Pancreas (tissue), 10 donors: Measurements from ENCODE around the gene RUNX3. TPM values are rescaled to one million over a fixed set of nuclear protein-coding genes. Genes with fewer than 3 reads are reported as not detected.

Experiments used
- ATAC-seq, 4 donors: fragments of 200-7000 bp; cut with Tn5 transposase; one replicate each; pipeline versions ENCODE4 v1.8.0 to v1.9.1; 2020; ENCODE audit warnings: mild to moderate bottlenecking in 4 of 4, moderate library complexity in 4 of 4
- DNase-seq, 6 donors: peaks; one replicate each; pipeline ENCODE4 v3.0.0-alpha.2; 2020
- FAIRE-seq: peaks from 2 replicates; lab custom pipeline; 2012; peaks lifted over from hg19 to GRCh38; lab: Jason Lieb, UNC
- H3K27ac ChIP-seq, 4 donors: fragments of 200-600 bp; sonication (generic); 1 replicate in 3 of 4; 2 replicates in 1 of 4; pipeline versions ENCODE4 v1.5.0 to v1.8.0; 2020
- H3K27me3 ChIP-seq, 4 donors: fragments of 200-600 bp; one replicate each; pipeline ENCODE4 v1.8.0; 2021
- H3K36me3 ChIP-seq, 3 donors: fragments of 200-600 bp; sonication (generic) in 1 of 3; one replicate each; pipeline versions ENCODE4 v1.5.0 to v1.8.0; 2020 to 2021
- H3K4me1 ChIP-seq, 3 donors: fragments of 200-600 bp; one replicate each; pipeline ENCODE4 v1.8.0; 2021
- H3K4me3 ChIP-seq, 4 donors: fragments of 200-600 bp; sonication (generic) in 2 of 4; one replicate each; pipeline versions ENCODE4 v1.5.0 to v1.8.0; 2020 to 2021
- H3K9me3 ChIP-seq, 4 donors: fragments of 200-600 bp; one replicate each; pipeline ENCODE4 v1.8.0; 2021
- CTCF ChIP-seq, 4 donors: fragments of 200-600 bp; sonication (generic) in 3 of 4; IDR thresholded peaks; one replicate each; pipeline versions ENCODE4 v1.5.0 to v1.8.0; 2021; ENCODE audit warnings: antibody characterized with exemption in 4 of 4
- WGBS, 2 donors: extraction: QIAGEN DNeasy Blood & Tissue Kit; methylation state at CpG; one replicate each; pipeline ENCODE4 v1.1.7; 2013; 5-methylcytosine and 5-hydroxymethylcytosine counted together
- intact Hi-C, 3 donors: fragments of 100-400 bp; cut with DNase I; formaldehyde crosslinking; loops; one replicate each; pipeline versions ENCODE4 v1.11.1 to v1.14.2; 2022
- polyA plus RNA-seq, 2 donors: library from polyadenylated mRNA; stranded (reverse); fragments of 200-250 nt; gene quantifications; one replicate each; pipeline ENCODE4 v1.2.3, GENCODE V29; 2013
- total RNA-seq, 6 donors: library from RNA; stranded (reverse); fragmentation: NEBNext Ultra II Directional in 4 of 6; extraction: Animal tissue kit (Norgen Biotek cat#: 25700) in 4 of 6; gene quantifications; one replicate each; pipeline versions ENCODE4 v1.2.1 to v1.2.4, GENCODE V29; 2021 to 2023
- donor health status: healthy with polysubstance abuse.
- donor health status: DM: no; HTN: no; CAD: no; lungs with moderate emphysema.
- donor health status: DM: no; HTN: no; CAD: no.
- donor health status: control.
- donor health status: control.
- donor health status: Bipolar disorder and iron deficiency.
- donor health status: DM: yes; HTN: yes; CAD: no.
- donor health status: DM: no; HTN: no; CAD: no.
- donor health status: DM: no; HTN: no; CAD: no.
- donor health status: DM: yes; HTN: yes; CAD: no.

RUNX3 gene
- total and polyA plus RNA-seq, 8 donors, result 0.30 to 3.7 (median 0.77) TPM

DNA sequence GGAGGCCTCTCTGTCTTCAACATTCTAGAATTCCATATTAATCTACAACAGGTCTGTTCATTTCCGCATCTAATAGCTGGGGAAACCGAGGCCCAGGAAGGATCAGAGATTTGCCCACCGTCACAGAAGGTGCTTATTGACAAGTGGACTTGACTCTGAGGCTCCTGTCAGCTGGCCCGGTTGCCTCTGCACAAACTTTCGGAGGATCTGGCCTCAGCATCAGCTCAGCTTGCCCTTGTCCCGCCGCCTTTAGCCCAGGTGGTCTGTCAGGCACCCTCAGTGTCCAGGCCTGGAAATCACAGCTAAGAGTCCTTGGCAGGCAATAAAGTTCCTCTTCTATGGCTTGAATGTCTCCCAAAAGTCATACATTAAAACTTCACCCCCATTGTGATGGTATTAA, 8.2 kb upstream of the RUNX3 start:
- no peak overlapping the region for H3K4me3 ChIP-seq
- H3K9me3 ChIP-seq, result no peaks in the 10 kb centered on the region
- no peaks in the 10 kb centered on the region for H3K36me3 ChIP-seq
- WGBS, 2 donors, result 94 to 95% methylated on average over 7 of the region's 7 CpGs
- ATAC-seq (no peak), DNase-seq (no peak), FAIRE-seq (no peak)
- TF ChIP-seq CTCF (IDR thresholded peaks at IDR 0.05), result no peak
- intact Hi-C loops, result no loop called here
- H3K27ac ChIP-seq, result no peak overlapping the region
- no peaks in the 10 kb centered on the region for H3K4me1 ChIP-seq
- peaks cover 0 to 15% (median 0%) of the 10 kb centered on the region in 4 donors for H3K27me3 ChIP-seq

GRCh38 chr1:24936684-24937083, 6.6 kb upstream of the RUNX3 start:
- no peaks in the 10 kb centered on the region for H3K4me1 ChIP-seq
- TF ChIP-seq CTCF (IDR thresholded peaks at IDR 0.05), result no peak
- intact Hi-C loops, result no loop called here
- H3K4me3 ChIP-seq, result no peak overlapping the region
- H3K27me3 ChIP-seq, result peaks cover 0 to 22% (median 5%) of the 10 kb centered on the region in 4 donors
- FAIRE-seq, result no peak
- no peak for DNase-seq
- ATAC-seq, result no peak
- no peaks in the 10 kb centered on the region for H3K9me3 ChIP-seq
- H3K27ac ChIP-seq, result no peak overlapping the region
- 82 to 85% methylated on average over 11 of the region's 11 CpGs for WGBS, 2 donors
- no peaks in the 10 kb centered on the region for H3K36me3 ChIP-seq

GRCh38 chr1:24935615-24936484, 5.8 kb upstream of the RUNX3 start:
- ATAC-seq, result no peak
- Histone ChIP-seq H3K36me3 (no peaks in the 10 kb centered on the region), H3K4me3 (no peak overlapping the region), H3K9me3 (no peaks in the 10 kb centered on the region), H3K27ac (no peak overlapping the region), H3K27me3 (peaks cover 4 to 31% (median 6%) of the 10 kb centered on the region in 4 donors), H3K4me1 (no peaks in the 10 kb centered on the region)
- WGBS, 2 donors, result 77 to 78% methylated on average over 13 of the region's 13 CpGs
- FAIRE-seq, result no peak
- intact Hi-C loops, result no loop called here
- TF ChIP-seq CTCF (IDR thresholded peaks at IDR 0.05), result no peak
- DNase-seq, result no peak

DNA sequence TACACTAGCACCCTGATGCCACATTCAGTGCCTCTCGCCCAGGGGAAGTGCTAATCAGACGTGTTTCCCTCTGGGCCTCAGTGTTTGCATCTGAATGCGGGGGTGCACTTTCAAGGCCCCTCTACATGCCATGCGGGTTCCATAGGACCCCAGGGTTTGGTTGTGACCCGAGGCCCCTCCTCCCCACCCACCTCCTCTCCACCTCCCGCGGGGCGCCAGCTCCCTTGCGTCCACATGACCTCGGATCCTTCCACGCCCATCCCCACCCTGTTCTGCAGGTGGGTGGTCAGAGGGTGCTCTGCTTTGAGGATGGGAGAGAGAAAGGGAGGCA, 5.1 kb upstream of the RUNX3 start:
- DNase-seq, result no peak
- TF ChIP-seq CTCF (IDR thresholded peaks at IDR 0.05), result no peak
- no peak overlapping the region for H3K27ac ChIP-seq
- WGBS, 2 donors, result 55 to 64% methylated on average over 11 of the region's 11 CpGs
- no peaks in the 10 kb centered on the region for H3K9me3 ChIP-seq
- H3K27me3 ChIP-seq, result peaks cover 5 to 38% (median 9%) of the 10 kb centered on the region in 4 donors
- no peaks in the 10 kb centered on the region for H3K4me1 ChIP-seq
- no peaks in the 10 kb centered on the region for H3K36me3 ChIP-seq
- intact Hi-C loops, result no loop called here
- no peak overlapping the region for H3K4me3 ChIP-seq
- no peak for FAIRE-seq
- ATAC-seq, result no peak
